Keratinocyte (primary cell): ENCODE results near the gene RPL26. TPM values are rescaled to one million over a fixed set of nuclear protein-coding genes. Genes with fewer than 3 reads are reported as not detected.

Source experiments
- DNase-seq: peaks from one replicate; pipeline ENCODE4 v3.0.0-alpha.2; 2011; ENCODE audit warnings: low read depth, missing footprints, low spot score
- FAIRE-seq: peaks from 2 replicates; lab custom pipeline; 2011; peaks lifted over from hg19 to GRCh38; lab: Jason Lieb, UNC
- H2AFZ ChIP-seq: 2 replicates; pipeline ENCODE4 v1.6.0; 2012; ENCODE audit warnings: low read length, control low read depth, inconsistent platforms; ENCODE audit not compliant: control insufficient read depth
- H3K27ac ChIP-seq: 2 replicates; pipeline ENCODE4 v1.5.1; 2011; ENCODE audit warnings: low read length; ENCODE audit not compliant: control insufficient read depth, insufficient read depth
- H3K27me3 ChIP-seq: 3 replicates; pipeline ENCODE4 v1.6.0; 2011; ENCODE audit warnings: low read length; ENCODE audit not compliant: control insufficient read depth, insufficient read depth; ENCODE audit errors: extremely low read depth
- H3K36me3 ChIP-seq, 2 experiments: 2 replicates in 1 of 2; 3 replicates in 1 of 2; pipeline ENCODE4 v1.5.1; 2011; ENCODE audit warnings: low read length in 2 of 2, mild to moderate bottlenecking in 1 of 2; ENCODE audit not compliant: control insufficient read depth in 2 of 2, insufficient read depth in 2 of 2; ENCODE audit errors: extremely low read depth in 1 of 2
- H3K4me1 ChIP-seq: 3 replicates; pipeline ENCODE4 v1.5.1; 2011; ENCODE audit warnings: low read length; ENCODE audit not compliant: control insufficient read depth, insufficient read depth; ENCODE audit errors: extremely low read depth
- H3K4me2 ChIP-seq: 3 replicates; pipeline ENCODE4 v1.6.0; 2011; ENCODE audit warnings: low read depth, low read length; ENCODE audit not compliant: control insufficient read depth, insufficient read depth; ENCODE audit errors: extremely low read depth
- H3K4me3 ChIP-seq, 3 experiments: fragments of 200-600 bp in 1 of 3; sonication (generic) in 1 of 3; 2 replicates in 2 of 3; 3 replicates in 1 of 3; pipeline ENCODE4 v1.5.1; 2011 to 2016; ENCODE audit warnings: low read length in 3 of 3, mild to moderate bottlenecking in 3 of 3, control low read depth in 2 of 3, inconsistent platforms in 1 of 3, low read depth in 1 of 3, mixed read lengths in 1 of 3, mixed run types in 1 of 3, moderate library complexity in 1 of 3; ENCODE audit not compliant: control insufficient read depth in 2 of 3, insufficient read depth in 2 of 3; ENCODE audit errors: extremely low read depth in 1 of 3
- H3K79me2 ChIP-seq: 2 replicates; pipeline ENCODE4 v1.6.0; 2012; ENCODE audit warnings: low read length; ENCODE audit not compliant: control insufficient read depth, insufficient read depth
- H3K9ac ChIP-seq: 3 replicates; pipeline ENCODE4 v1.6.0; 2011; ENCODE audit warnings: low read length; ENCODE audit not compliant: control insufficient read depth, insufficient read depth; ENCODE audit errors: extremely low read depth
- H3K9me1 ChIP-seq: 3 replicates; pipeline ENCODE4 v1.6.0; 2011; ENCODE audit warnings: low read length; ENCODE audit not compliant: control insufficient read depth, insufficient read depth; ENCODE audit errors: extremely low read depth
- H3K9me3 ChIP-seq: 2 replicates; pipeline ENCODE4 v1.5.1; 2012; ENCODE audit warnings: low read depth, low read length; ENCODE audit not compliant: control insufficient read depth
- H4K20me1 ChIP-seq: 3 replicates; pipeline ENCODE4 v1.6.0; 2011; ENCODE audit warnings: low read length; ENCODE audit not compliant: control insufficient read depth, insufficient read depth; ENCODE audit errors: extremely low read depth
- EZH2 ChIP-seq: IDR thresholded peaks from one replicate; pipeline ENCODE4 v1.6.1; 2012; ENCODE audit warnings: inconsistent platforms, mild to moderate bottlenecking, low read length, moderate library complexity
- dilution Hi-C: fragments of 300-500 bp; cut with MboI; formaldehyde crosslinking; loops from one replicate; pipeline ENCODE4 v1.7.0; 2020; ENCODE audit warnings: low sequenced_read_pairs; ENCODE audit not compliant: extremely low pct_ligation_motif_present
- polyA plus RNA-seq, 5 experiments: library from polyadenylated mRNA; depleted of rRNA in 3 of 5; stranded (reverse) in 3 of 5; stranded (forward) in 1 of 5; unstranded in 1 of 5; fragments of >200 nt; gene quantifications; 1 replicate in 1 of 5; 2 replicates in 3 of 5; 3 replicates in 1 of 5; pipeline versions ENCODE4 v1.2.1 to v1.2.3, GENCODE V29; 2011 to 2012; ENCODE audit warnings: missing spikeins in 2 of 5, low read depth in 1 of 5, low replicate concordance in 1 of 5
- TF ChIP-seq, protein P1 (sequence below), 3 experiments: IDR thresholded peaks in 1 of 3; conservative IDR thresholded peaks in 1 of 3; optimal IDR thresholded peaks in 1 of 3; 2 replicates in 2 of 3; 3 replicates in 1 of 3; pipeline versions ENCODE3 to v1.5.1; 2011; ENCODE audit warnings: low read length in 3 of 3, mild to moderate bottlenecking in 3 of 3, moderate library complexity in 2 of 3, control low read depth in 1 of 3, inconsistent platforms in 1 of 3; ENCODE audit not compliant: insufficient read depth in 2 of 3; ENCODE audit errors: extremely low read depth in 1 of 3

Gene RPL26
- polyA plus RNA-seq, 1 donor (not counting 4 experiments of a cell fraction or from before 2014, with no cell fraction given): 5,909 TPM

DNA sequence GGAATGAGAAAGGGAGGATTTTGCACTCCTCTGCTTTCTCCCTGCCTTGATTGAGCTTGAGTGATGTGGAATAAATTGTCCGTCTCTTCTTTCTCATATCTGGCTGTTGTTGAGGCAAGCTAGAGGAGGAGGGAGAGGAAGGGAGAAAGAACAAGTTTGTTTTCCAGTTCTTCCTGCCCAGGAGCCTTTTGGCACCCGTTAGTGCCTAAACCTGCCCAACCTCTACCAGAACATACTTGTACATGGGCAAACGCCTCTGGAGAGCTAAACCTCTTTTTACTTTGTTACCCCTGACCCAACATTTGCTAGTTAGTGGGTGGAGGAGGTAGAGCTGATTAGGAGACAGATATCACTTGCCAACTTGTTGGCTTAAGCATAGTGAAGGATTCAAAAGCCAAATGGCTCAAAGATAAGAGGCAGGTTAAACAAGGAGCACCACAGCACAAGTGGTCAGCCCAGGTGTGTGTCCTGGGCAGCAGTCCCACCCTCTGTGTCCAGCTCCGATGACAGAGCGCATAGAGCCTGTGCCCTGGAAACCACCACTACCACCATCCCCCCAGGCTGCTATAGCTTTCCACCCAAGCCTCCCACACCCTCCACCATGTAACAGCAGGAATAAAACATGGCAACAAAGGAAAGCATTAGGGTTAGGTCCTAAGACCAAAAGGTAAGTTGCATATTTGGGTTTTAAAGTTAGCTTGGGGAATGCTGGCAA, 36.9 kb downstream of the RPL26 start:
- no peak for TF ChIP-seq EZH2
- TF ChIP-seq, protein P1, sequence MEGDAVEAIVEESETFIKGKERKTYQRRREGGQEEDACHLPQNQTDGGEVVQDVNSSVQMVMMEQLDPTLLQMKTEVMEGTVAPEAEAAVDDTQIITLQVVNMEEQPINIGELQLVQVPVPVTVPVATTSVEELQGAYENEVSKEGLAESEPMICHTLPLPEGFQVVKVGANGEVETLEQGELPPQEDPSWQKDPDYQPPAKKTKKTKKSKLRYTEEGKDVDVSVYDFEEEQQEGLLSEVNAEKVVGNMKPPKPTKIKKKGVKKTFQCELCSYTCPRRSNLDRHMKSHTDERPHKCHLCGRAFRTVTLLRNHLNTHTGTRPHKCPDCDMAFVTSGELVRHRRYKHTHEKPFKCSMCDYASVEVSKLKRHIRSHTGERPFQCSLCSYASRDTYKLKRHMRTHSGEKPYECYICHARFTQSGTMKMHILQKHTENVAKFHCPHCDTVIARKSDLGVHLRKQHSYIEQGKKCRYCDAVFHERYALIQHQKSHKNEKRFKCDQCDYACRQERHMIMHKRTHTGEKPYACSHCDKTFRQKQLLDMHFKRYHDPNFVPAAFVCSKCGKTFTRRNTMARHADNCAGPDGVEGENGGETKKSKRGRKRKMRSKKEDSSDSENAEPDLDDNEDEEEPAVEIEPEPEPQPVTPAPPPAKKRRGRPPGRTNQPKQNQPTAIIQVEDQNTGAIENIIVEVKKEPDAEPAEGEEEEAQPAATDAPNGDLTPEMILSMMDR (optimal IDR thresholded peaks at IDR 0.05 in 1 of 3, IDR thresholded peaks at IDR 0.05 in 1 of 3, conservative IDR thresholded peaks at IDR 0.05 in 1 of 3; ENCODE audit: extremely low read depth in 1 of 3, insufficient read depth in 2 of 3, low read length in 3 of 3): no peak
- H3K4me1 ChIP-seq: no peaks in the 10 kb centered on the region
- dilution Hi-C loops: no loop called here
- no peaks in the 10 kb centered on the region for H4K20me1 ChIP-seq
- H3K27ac ChIP-seq: no peak overlapping the region
- FAIRE-seq: no peak
- H3K4me2 ChIP-seq: no peak overlapping the region
- no peaks in the 10 kb centered on the region for H3K36me3 ChIP-seq
- H3K4me3 ChIP-seq: no peak overlapping the region
- H3K9ac ChIP-seq: no peak overlapping the region
- H3K79me2 ChIP-seq: no peaks in the 10 kb centered on the region
- H2AFZ ChIP-seq: no peak overlapping the region
- H3K9me1 ChIP-seq: no peaks in the 10 kb centered on the region
- peaks cover 10% of the 10 kb centered on the region for H3K27me3 ChIP-seq
- DNase-seq: no peak
- no peaks in the 10 kb centered on the region for H3K9me3 ChIP-seq

DNA sequence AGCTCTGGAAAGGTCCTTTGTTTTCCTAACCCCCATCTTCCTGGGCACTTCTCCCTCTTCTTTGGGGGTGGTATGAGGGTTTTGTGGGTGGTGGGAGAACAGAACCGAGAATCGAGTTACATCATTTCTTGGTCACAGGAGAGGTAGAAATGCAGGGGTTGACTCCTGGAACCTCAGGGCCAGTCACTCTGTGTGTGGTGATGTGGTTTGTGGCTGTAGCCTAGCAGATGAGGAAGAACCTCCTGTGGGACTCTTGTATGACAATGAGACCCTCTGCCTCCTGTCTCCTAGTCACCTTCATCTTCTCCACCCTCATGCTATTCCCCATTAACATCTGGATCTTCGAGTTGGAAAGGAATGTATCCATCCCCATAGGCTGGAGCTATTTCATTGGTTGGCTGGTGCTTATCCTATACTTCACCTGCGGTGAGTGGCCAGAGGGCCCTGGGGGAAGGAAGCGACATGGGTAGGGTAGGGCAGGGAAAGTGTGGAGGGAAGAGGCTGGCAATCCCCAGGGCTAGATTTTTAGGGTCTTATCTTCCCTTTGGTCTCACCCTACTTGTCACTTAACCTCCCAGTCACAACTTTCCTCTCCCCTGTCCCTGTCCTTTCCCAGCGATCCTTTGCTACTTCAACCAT, 37.8 kb downstream of the RPL26 start:
- Histone ChIP-seq H3K4me2 (no peak overlapping the region), H3K36me3 (no peaks in the 10 kb centered on the region), H3K9me1 (no peaks in the 10 kb centered on the region), H3K4me3 (no peak overlapping the region), H2AFZ (no peak overlapping the region), H3K9me3 (no peaks in the 10 kb centered on the region), H3K9ac (no peak overlapping the region), H3K27me3 (peaks cover 10% of the 10 kb centered on the region), H4K20me1 (no peaks in the 10 kb centered on the region), H3K4me1 (no peaks in the 10 kb centered on the region), H3K79me2 (no peaks in the 10 kb centered on the region), H3K27ac (no peak overlapping the region)
- no peak for FAIRE-seq
- no peak for DNase-seq
- TF ChIP-seq, protein P1 (optimal IDR thresholded peaks at IDR 0.05 in 1 of 3, IDR thresholded peaks at IDR 0.05 in 1 of 3, conservative IDR thresholded peaks at IDR 0.05 in 1 of 3; ENCODE audit: extremely low read depth in 1 of 3, insufficient read depth in 2 of 3, low read length in 3 of 3): no peak
- no peak for TF ChIP-seq EZH2
- dilution Hi-C loops: no loop called here
